Measurements from ENCODE around the gene OSBPL9.
A peak's percentile ranks its signal among the peaks of the same experiment; 100 is the strongest.

OSBPL9 gene

DNA sequence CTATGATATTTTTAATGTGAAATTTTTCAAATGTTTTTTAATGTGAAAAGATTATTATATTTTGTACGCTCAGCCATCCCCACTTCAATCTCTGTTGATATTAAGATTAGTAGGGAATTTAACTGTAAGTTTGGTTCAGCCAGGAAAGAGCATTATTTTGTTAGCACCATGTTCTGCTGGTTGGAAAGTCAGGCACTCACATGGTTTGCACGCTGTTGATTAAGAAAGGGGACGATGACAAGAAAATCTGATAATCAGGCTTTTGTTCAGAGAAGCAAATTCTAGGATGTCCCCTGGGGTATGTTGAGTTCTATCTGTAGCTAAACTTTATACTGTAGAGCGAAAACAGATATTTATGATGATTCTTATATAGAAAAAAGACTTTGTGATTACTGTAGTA, 115.1 kb downstream of the OSBPL9 start:
- TF ChIP-seq CTCF (conservative IDR thresholded peaks at IDR 0.05): no peak
- H3K27ac ChIP-seq: no peak overlapping the region

DNA sequence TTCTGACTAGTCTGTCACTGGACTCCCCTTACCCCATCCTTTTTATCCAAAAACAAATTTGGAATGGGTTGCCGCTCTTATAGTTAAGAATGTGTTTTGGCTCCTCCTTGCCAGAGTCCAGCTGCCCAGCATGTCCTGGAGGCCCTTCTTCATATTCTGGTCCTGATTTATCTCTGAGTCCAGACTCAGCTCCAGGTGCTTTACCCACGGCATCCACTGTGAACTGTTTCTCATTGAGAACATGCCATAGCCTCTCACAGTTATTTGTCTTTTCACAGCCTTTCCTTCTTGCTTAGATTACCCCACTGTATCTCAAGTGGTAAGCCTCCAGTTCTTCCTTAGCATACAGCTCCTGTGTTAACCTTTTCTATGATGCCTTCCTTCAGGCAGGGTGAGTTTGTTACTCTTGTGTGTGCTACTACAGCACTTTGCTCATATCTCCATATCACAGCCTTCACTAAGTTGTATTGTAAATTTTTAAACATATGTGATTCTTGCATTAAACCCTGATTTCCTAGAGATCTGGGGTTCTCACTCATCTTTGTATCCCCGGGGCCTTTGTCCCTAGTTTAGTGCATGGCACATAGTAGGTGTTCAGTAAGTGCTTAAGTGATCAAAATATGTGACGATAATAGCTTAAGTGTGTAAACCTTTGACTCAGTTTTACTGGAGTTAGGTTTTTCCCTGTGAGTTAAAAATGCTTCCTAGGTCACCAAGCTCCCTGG, 116.0 kb downstream of the OSBPL9 start:
- no peak for TF ChIP-seq CTCF (conservative IDR thresholded peaks at IDR 0.05)
- peak overlapping the region; percentile 44 for H3K27ac ChIP-seq

DNA sequence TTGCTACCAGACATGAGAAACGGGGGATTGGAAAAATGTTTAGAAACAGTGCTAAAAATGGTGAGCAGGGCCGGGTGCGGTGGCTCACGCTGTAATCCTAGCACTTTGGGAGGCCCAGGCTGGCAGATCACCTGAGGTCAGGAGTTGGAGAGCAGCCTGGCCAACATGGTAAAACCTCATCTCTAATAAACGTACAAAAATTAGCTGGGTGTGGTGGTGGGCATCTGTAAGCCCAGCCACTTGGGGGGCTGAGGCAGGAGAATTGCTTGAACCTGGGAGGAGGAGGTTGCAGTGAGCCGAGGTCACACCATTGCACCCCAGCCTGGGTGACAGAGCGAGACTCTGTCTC, 116.5 kb downstream of the OSBPL9 start:
- peak overlapping the region; percentile 44 for H3K27ac ChIP-seq

DNA sequence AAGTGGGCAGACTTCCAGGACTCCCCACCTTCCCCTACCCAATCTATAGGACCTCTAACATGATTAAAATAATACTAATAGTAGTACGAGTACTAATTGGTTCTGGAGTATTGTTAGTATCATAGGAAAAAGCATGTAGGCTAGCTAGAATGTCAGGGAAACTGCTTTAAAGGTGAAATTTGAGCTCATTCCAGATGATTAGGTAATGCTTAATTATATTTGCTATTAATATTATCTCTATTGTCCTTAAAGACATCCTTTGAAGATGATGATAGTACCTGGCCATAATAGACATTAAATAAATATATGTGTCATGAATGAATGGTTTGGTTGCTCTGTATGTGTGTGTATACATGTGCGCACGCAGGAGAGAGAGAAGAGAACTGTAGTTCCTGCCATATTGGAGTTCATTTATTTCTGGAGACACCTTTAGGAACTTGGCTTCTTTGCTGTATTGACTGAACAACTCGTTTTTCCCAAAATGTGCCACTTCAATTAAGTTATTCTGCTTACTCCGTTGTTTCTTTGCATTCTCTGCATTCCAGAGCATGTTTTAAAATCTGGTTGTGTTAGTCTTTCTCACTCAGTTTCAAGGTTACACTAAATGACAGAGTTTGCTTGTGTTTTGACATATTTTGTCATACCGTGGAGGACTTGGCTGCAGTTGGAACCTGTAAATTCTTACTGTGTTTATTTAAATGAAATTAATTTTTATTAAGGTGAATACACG, 117.1 kb downstream of the OSBPL9 start:
- no peak for TF ChIP-seq CTCF (conservative IDR thresholded peaks at IDR 0.05)
- peak overlapping the region; percentile 44 for H3K27ac ChIP-seq

- no peak for TF ChIP-seq CTCF (conservative IDR thresholded peaks at IDR 0.05)
- H3K27ac ChIP-seq: peak overlapping the region; percentile 44
Observed at GRCh38 chr1:51734896-51735745, 118.2 kb downstream of the OSBPL9 start.

- no peak overlapping the region for H3K27ac ChIP-seq
- no peak for TF ChIP-seq CTCF (conservative IDR thresholded peaks at IDR 0.05)
Observed at GRCh38 chr1:51735746-51736254, 118.9 kb downstream of the OSBPL9 start.

GRCh38 chr1:51736702-51737101, 119.8 kb downstream of the OSBPL9 start:
- no peak overlapping the region for H3K27ac ChIP-seq
- no peak for TF ChIP-seq CTCF (conservative IDR thresholded peaks at IDR 0.05)
